IPS DF 6.9 (cell line): ENCODE results near the gene RHEB.

Source experiments
- DNase-seq: peaks from one replicate; pipeline ENCODE4 v3.0.0-alpha.2; 2013; ENCODE audit warnings: low read depth, low spot score
- H3K27ac ChIP-seq: one replicate; pipeline ENCODE4 v1.5.1; 2013; ENCODE audit warnings: low read length, control low read depth
- H3K27me3 ChIP-seq: 2 replicates; pipeline ENCODE4 v1.6.1; 2013; ENCODE audit warnings: mild to moderate bottlenecking, low read length; ENCODE audit not compliant: control insufficient read depth, insufficient read depth
- H3K36me3 ChIP-seq: 2 replicates; pipeline ENCODE4 v1.6.1; 2013; ENCODE audit warnings: low read length; ENCODE audit not compliant: control insufficient read depth, insufficient read depth
- H3K4me1 ChIP-seq: 2 replicates; pipeline ENCODE4 v1.6.1; 2013; ENCODE audit warnings: low read length; ENCODE audit not compliant: control insufficient read depth, insufficient read depth
- H3K4me3 ChIP-seq: 2 replicates; pipeline ENCODE4 v1.5.1; 2013; ENCODE audit warnings: mild to moderate bottlenecking, low read length
- H3K9me3 ChIP-seq: 2 replicates; pipeline ENCODE4 v1.6.1; 2013; ENCODE audit warnings: low read length, inconsistent platforms; ENCODE audit not compliant: control insufficient read depth, insufficient read depth
- WGBS: extraction: QIAGEN DNeasy Blood & Tissue Kit; methylation state at CpG from one replicate; pipeline ENCODE4 v1.1.7; 2013; ENCODE audit warnings: mixed read lengths, missing lambda C conversion rate; ENCODE audit not compliant: insufficient read length, insufficient coverage; 5-methylcytosine and 5-hydroxymethylcytosine counted together

The RHEB gene

DNA sequence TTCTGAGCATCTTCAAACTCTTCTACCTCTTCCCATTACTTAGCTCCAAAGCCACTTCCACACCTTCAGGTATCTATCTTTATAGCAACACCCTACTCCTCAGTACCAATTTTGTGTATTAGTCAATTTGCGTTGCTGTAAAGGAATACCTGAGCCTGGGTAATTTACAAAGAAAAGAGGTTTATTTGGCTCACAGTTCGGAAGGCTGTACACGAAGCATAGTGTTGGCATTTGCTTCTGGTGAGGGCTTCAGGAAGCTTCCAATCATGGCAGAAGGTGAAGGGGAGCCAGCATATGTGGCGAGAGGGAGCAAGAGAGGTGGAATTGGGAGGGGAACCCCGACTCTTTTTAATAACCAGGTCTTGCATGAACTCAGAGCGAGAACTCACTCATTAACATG lies 62.2 kb downstream of the RHEB start:
- no peak for DNase-seq
- WGBS = no CpG with 5 or more reads among the region's 6 CpGs
- Histone ChIP-seq H3K9me3 (no peaks in the 10 kb centered on the region), H3K27me3 (no peaks in the 10 kb centered on the region), H3K27ac (no peak overlapping the region), H3K4me3 (no peak overlapping the region), H3K36me3 (no peaks in the 10 kb centered on the region), H3K4me1 (peaks cover 15% of the 10 kb centered on the region)

DNA sequence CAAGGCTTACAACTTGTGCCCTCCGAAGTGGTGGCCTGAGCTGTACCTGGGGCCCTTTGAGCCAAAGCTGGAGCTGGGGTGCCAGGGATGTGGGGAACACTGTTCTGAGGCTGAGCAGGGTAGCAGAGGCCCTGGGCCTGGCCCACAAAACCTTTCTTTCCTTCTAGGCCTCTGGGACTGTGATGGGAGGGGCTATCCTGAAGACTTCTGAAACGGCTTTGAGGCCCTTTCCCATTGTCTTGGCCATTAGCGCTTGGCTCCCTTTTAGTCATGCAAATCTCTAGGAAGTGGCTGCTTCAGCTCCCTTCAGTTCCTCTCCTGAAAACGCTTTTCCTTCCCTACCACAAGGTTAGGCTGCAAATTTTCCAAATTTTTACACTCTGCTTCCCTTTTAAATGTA lies 62.9 kb downstream of the RHEB start:
- Histone ChIP-seq H3K27me3 (no peaks in the 10 kb centered on the region), H3K36me3 (no peaks in the 10 kb centered on the region), H3K27ac (no peak overlapping the region), H3K9me3 (no peaks in the 10 kb centered on the region), H3K4me3 (no peak overlapping the region), H3K4me1 (peaks cover 15% of the 10 kb centered on the region)
- DNase-seq = peak; percentile 83
- WGBS = no CpG with 5 or more reads among the region's 4 CpGs

DNA sequence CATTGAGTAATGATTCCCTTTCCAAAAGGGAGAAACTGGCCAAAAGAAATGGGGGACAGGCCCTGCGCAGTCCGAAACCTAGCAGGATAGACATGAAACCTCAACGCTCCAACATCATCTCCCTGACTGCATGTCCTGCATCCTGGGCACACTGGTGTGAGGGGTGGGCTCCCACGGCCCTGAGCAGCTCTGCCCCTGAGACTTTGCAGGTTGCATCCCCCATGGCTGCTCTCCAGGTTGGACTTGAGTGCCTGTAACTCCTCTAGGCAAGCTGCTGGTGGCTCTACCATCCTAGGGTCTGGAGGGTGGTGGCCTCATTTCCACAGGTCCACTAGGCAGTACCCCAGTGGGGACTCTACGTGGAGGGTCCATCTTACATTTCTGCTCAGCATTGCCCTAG lies 63.4 kb downstream of the RHEB start:
- no peak overlapping the region for H3K27ac ChIP-seq
- no peaks in the 10 kb centered on the region for H3K36me3 ChIP-seq
- H3K4me1 ChIP-seq = peaks cover 15% of the 10 kb centered on the region
- H3K4me3 ChIP-seq = no peak overlapping the region
- H3K9me3 ChIP-seq = no peaks in the 10 kb centered on the region
- H3K27me3 ChIP-seq = no peaks in the 10 kb centered on the region
- no peak for DNase-seq
- no CpG with 5 or more reads among the region's 5 CpGs for WGBS

DNA sequence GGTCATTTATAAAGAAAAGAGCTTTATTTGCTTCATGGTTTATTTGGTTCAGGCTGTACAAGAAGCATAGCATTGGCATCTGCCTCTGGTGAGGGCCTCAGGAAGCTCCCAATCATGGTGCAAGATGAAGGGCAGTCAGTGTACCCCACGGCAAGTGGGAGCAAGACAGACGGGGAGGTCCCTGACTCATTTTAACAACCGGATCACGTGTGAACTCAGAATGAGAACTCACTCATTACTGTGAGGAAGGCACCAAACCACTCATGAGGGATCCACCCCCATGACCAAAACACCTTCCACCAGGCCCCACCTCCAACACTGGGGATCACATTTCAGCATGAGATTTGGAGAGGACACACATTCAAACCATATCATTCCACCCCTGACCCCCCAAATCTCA lies 64.0 kb downstream of the RHEB start:
- no peaks in the 10 kb centered on the region for H3K27me3 ChIP-seq

DNA sequence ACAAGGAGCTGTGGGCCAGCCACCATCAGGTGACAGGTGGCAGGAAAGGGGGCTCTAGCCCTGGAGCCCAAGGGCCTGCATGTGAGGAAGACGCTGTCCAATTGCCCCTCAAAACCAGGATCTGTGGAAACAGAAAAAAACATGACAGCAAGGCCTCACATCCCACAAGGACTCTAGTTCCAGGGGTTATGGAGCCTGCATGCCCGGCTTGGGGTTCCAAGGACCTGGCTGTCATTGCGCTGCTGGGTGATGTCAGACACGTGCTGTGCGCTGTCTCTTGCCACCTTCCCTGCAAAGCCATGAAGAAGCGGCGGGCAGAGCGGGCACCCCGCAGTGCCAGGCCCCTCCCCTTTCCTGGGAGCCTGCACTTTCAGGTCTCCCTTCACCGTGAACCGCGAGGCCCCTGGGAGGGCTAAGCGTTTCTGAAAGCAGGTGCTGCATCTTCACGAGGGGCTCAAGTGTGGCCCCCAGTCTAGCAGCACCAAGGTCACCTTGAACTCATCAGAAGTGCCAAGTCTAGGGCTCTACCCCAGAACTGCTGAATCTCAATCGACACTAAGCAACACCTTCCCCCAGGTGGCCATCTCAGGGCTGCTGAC lies 64.7 kb downstream of the RHEB start:
- H3K27me3 ChIP-seq = no peaks in the 10 kb centered on the region
- no peak for DNase-seq
- H3K4me1 ChIP-seq = peaks cover 14% of the 10 kb centered on the region
- no peaks in the 10 kb centered on the region for H3K9me3 ChIP-seq
- no CpG with 5 or more reads among the region's 15 CpGs for WGBS
- no peaks in the 10 kb centered on the region for H3K36me3 ChIP-seq
- H3K27ac ChIP-seq = no peak overlapping the region
- H3K4me3 ChIP-seq = no peak overlapping the region

More for the DNA sequence above, 64.0 kb downstream of the RHEB start:
- no peak for DNase-seq
- Histone ChIP-seq H3K36me3 (no peaks in the 10 kb centered on the region), H3K4me1 (peaks cover 15% of the 10 kb centered on the region), H3K27ac (no peak overlapping the region), H3K4me3 (no peak overlapping the region), H3K9me3 (no peaks in the 10 kb centered on the region)
- no CpG with 5 or more reads among the region's 4 CpGs for WGBS

DNA sequence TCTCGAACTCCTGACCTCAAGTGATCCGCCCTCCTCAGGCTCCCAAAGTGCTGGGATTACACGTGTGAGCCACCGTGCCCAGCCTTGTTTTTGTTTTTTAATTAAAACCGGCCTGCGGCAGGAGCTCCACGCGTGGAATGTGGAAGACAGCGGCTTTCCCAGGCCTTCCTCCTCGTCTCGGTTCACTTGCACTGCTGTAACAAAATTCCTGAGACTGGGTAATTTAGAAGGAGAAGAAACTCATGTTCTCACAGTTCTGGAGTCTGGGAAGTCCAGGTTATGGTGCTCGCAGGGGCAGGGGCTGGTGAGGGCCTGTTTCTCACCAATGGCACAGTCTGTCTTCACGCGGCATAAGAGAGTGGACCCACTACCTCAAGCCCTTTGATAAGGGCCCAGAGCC lies 65.4 kb downstream of the RHEB start:
- DNase-seq = no peak
- no CpG with 5 or more reads among the region's 14 CpGs for WGBS
- Histone ChIP-seq H3K9me3 (no peaks in the 10 kb centered on the region), H3K4me3 (no peak overlapping the region), H3K4me1 (peaks cover 8% of the 10 kb centered on the region), H3K27me3 (no peaks in the 10 kb centered on the region), H3K27ac (no peak overlapping the region), H3K36me3 (no peaks in the 10 kb centered on the region)

DNA sequence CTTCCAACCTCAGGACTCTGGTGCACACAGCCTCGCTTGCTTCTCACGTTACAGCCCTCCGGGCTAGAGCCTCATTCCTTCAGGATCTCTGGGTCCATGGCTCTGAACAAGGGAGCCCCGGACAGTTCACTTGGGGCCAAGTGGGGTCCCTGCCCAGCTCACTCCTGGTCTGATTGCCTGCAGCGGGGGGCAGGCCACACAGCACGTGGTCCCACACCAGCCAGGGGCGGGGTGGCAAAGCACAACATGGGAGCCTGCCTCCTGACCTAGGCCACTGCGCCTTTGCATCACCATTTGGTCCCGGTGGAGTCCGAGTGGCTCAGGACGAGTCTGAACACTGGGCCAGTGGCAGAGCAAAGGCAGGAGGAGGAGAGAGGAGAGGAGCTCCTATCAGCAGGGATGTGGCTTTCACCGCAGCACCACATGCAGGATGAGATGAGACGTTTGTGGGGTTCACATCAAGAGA lies 66.3 kb downstream of the RHEB start:
- WGBS = no CpG with 5 or more reads among the region's 13 CpGs
- H3K4me1 ChIP-seq = peaks cover 8% of the 10 kb centered on the region
- no peak for DNase-seq
- H3K9me3 ChIP-seq = no peaks in the 10 kb centered on the region
- no peak overlapping the region for H3K4me3 ChIP-seq
- no peaks in the 10 kb centered on the region for H3K36me3 ChIP-seq
- H3K27ac ChIP-seq = no peak overlapping the region
- H3K27me3 ChIP-seq = no peaks in the 10 kb centered on the region

GRCh38 chr7:151452680-151453325 lies 66.9 kb downstream of the RHEB start:
- H3K36me3 ChIP-seq = no peaks in the 10 kb centered on the region
- no peak overlapping the region for H3K4me3 ChIP-seq
- no peak overlapping the region for H3K27ac ChIP-seq
- WGBS = no CpG with 5 or more reads among the region's 15 CpGs
- no peak for DNase-seq
- H3K27me3 ChIP-seq = no peaks in the 10 kb centered on the region
- peaks cover 8% of the 10 kb centered on the region for H3K4me1 ChIP-seq
- H3K9me3 ChIP-seq = no peaks in the 10 kb centered on the region

GRCh38 chr7:151451626-151452571 lies 67.8 kb downstream of the RHEB start:
- Histone ChIP-seq H3K4me3 (no peak overlapping the region), H3K27ac (no peak overlapping the region), H3K4me1 (peaks cover 8% of the 10 kb centered on the region), H3K9me3 (no peaks in the 10 kb centered on the region), H3K27me3 (no peaks in the 10 kb centered on the region), H3K36me3 (no peaks in the 10 kb centered on the region)
- no CpG with 5 or more reads among the region's 23 CpGs for WGBS
- no peak for DNase-seq

GRCh38 chr7:151451156-151451555 lies 68.5 kb downstream of the RHEB start:
- no CpG with 5 or more reads among the region's 5 CpGs for WGBS
- no peak for DNase-seq
- H3K27ac ChIP-seq = no peak overlapping the region

More at GRCh38 chr7:151451156-151451555, 68.5 kb downstream of the RHEB start:
- Histone ChIP-seq H3K36me3 (no peaks in the 10 kb centered on the region), H3K27me3 (no peaks in the 10 kb centered on the region), H3K4me1 (peaks cover 3% of the 10 kb centered on the region), H3K9me3 (no peaks in the 10 kb centered on the region), H3K4me3 (no peak overlapping the region)
